GM18519 (cell line): Measurements from ENCODE around the gene NAA25.
A peak's percentile ranks its signal among the peaks of the same experiment; 100 is the strongest.

Experiments used
- ATAC-seq: cut with Tn5 transposase; IDR thresholded peaks from one replicate; pipeline ENCODE4 v1.9.1; 2021; ENCODE audit warnings: mild to moderate bottlenecking, moderate library complexity; ENCODE audit not compliant: unreplicated experiment, low FRiP score

Gene NAA25

GRCh38 chr12:112108202-112109079 lies at the start of gene NAA25:
NAA25 (minus strand) TSS chr12:112108783; CDS start chr12:112108773, 10 bp downstream.
- ATAC-seq: peak; percentile 61

DNA sequence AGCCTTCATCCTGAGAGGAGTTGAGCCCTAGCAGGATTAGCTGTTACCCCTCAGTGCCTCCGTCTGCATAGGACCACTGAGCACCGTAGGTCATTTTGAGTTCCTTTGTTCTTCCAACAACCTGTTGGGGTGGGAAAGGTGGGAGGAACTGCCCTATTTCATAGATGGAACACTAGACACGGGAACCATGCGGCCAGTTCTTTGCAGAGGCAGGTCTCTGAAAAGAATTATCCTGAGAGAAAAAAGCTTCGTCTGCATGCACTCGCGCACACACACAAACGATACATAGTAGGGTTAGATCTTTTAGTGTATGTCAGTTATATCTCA lies 45.3 kb upstream of the NAA25 start:
- ATAC-seq: no peak

DNA sequence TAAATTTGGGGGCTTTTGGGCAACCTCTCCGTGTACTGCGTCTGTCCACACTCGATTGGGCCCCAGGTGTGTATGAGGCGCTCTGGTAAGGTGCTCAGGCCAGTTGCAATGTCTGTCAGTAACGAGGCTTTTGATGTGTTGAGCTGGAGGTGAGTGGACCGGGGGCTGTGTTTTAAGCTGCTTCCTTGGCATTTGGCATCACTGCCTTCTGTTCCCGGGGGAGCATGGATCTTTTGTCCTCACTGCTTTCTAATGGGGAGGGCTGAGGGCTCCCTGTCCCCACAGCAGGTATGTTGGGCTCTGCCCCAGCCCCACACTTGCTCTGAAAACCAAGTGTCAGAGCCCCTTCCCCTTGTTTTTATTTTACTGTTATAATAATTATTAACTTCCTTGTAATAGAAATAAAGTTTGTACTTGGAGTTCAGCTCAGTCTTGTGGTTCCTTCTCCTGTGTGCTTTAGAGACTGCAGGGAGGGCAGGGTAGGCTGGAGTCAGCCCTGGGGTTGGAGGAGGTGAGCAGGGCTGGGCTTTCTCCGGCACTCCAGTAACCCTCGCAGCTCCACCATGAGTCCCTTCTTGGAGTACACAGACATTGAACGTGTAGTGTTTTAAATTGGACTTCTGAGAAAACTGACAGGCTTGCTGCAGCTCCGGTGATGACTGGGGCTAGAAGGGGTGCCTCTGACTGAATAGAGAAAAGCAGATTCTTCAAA lies 44.8 kb upstream of the NAA25 start:
- ATAC-seq: no peak

DNA sequence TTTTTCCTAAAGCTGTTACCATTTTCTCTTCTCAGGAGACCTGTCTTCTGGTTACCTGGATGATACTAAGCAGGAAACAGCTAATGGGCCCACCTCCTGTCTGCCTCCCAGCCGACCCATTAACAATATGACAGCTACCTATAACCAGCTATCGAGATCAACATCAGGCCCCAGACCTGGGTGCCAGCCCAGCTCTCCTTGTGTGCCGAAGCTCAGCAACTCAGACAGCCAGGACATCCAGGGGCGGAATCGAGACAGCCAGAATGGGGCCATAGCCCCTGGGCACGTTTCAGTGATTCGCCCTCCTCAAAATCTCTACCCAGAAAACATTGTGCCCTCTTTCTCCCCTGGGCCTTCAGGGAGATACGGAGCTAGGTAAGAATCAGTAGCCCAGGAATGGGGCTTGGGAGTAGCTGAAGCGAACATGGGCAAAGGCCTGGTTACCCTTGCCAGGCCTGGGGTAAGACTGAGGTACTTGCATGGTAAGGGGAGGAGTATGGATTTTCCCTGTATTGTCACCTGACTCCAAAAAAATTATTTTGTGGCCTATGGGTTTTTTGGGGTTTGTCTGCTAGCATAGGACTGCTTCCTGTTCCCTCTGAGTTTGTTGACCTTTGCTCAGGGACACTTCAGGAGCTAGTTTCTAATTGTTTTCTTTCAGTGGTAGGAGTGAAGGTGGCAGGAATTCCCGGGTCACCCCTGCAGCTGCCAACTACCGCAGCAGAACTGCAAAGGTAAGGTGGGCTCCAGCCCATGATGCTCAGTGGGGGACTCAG lies 43.4 kb upstream of the NAA25 start:
- ATAC-seq: no peak

- ATAC-seq: no peak
Observed at GRCh38 chr12:112149596-112149995, 41.0 kb upstream of the NAA25 start.

DNA sequence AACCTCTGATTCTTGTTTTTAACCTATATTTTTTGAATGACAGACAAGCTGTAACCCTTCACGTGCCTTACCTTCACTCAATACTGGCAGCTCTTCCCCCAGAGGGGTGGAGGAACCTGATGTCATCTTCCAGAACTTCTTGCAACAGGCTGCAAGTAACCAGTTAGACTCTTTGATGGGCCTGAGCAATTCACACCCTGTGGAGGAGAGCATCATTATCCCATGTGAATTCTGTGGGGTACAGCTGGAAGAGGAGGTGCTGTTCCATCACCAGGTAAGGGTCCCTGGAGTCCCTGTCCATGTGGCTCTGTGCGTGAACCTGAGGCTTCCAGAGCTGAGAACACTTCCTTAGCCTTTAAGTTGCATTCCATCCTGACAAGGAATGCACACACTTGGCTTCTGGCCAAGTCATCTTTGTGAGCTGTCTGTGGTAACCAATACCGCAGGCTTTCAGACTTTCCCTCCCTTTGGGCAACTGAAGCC lies 39.5 kb upstream of the NAA25 start:
- ATAC-seq: no peak

DNA sequence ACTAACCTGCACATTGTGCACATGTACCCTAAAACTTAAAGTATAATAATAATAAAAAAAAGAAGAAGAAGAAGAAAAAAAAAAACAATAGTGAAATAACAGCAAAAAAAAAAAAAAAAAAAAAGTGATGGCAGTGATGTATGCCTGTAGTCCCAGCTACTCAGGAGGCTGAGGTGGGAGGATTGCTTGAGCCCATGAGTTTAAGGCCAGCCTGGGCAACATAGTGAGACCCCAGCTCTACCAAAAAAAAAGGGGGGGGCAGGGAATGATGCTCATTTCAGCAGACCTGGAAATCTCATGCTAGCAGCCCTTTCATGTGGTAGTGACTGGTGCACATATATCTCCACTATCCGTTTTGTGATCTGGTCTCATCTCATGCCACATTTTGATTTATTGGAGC lies 37.5 kb upstream of the NAA25 start:
- ATAC-seq: no peak

DNA sequence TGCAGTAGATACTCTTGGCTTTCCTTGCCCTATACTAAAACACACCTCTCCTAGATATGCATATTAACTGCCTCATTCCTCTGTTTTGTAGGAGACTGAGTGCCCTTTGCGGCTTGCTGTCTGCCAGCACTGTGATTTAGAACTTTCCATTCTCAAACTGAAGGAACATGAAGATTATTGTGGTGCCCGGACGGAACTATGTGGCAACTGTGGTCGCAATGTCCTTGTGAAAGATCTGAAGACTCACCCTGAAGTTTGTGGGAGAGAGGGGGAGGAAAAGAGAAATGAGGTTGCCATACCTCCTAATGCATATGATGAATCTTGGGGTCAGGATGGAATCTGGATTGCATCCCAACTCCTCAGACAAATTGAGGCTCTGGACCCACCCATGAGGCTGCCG lies 32.1 kb upstream of the NAA25 start:
- ATAC-seq: no peak

DNA sequence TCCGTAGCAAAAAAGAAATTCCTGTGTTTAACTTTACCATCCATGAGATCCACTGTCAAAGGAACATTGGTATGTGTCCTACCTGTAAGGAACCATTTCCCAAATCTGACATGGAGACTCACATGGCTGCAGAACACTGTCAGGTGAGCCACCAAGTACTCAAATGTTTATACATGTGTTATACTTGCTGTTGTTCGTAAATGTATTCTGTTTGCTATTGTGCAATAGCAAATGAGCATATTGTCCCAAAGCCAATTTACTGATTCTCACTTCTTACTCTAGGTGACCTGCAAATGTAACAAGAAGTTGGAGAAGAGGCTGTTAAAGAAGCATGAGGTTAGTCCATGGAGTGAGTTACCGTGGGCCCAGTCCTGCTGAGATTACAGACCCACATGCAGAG lies 26.1 kb upstream of the NAA25 start:
- no peak for ATAC-seq

DNA sequence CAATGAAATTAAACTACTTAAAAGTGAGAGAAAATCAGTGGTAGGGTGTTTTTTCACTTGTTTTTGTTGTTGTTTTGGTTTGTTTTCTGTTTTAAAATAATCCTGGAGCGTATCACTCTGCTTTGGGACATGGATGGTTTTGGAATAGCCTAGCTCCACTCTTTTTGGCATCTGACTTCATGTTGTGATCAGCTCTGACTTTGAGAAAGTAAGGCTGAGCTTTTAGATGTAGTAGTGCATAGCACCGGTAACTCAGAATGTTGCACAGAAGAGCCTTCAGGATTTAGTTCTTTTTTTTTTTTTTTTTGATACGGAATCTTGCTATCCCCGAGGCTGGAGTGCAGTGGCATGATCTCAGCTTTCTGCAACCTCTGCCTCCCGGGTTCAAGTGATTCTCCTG lies 24.8 kb upstream of the NAA25 start:
- no peak for ATAC-seq

GRCh38 chr12:112131686-112132085 lies 23.1 kb upstream of the NAA25 start:
- no peak for ATAC-seq

DNA sequence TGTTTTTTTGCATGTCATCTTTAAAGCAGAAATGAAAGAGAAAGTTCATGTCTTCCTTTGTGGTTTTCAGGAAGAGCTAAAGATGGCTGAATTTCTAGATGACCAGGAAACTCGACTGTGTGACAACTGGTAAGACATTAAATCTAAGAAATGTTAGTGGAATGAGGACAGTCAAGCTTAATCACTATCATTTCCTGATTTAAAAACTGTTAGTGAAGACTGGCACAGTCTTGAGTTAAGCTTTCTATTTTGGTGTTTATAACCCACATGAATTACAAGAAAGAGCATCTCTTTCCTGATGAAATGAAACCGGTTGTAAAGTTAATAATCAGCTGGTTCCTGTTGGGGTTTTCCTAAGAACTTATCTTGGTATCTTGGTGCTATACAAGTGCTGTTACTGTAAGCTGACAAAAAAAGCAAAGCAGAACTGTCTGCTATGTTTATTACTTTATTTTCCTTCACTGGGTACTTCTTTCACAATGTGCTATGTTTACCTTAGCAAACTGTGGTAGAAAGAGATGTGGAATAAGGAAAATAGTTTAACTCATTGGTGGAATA lies 21.9 kb upstream of the NAA25 start:
- no peak for ATAC-seq

DNA sequence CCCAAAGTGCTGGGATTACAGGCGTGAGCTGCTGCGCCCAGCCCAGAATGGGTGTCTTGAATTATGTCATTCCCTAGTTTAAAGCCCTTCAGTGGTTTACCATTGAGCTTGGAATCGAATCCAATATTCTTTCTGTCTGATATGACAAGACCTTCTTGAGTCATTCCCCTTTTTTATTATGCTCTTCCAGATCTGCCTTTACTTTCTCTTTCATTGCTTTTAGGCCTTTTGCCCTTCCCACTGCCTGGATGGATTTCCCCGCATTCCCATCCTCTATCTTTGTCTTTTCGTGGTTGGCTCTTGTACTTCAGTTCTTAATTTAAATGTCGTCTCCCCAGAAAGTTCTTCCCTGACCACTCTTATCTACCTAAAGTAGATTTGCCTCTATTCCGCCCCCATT lies 18.3 kb upstream of the NAA25 start:
- no peak for ATAC-seq

DNA sequence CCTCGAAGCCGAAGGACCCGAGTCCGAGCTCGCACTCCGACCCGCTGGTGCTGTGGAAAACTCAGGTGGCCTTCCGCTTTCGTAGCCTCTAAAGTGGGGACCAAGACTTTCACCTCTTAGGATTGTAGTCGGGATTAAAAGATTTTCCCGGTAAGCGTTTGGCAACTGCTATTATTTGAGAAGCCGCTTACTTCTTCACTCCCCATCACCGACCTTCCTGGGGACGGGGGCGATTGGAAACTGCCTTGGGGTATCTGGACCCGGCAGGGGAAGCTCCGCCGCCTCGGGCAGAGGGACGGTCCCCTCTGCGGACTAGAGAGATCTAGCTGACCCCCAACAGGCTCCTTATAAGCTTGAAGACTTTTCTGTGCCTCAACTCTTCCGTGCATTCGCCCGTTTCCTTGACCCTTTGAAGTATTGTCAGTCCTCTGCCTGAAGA lies 17.4 kb upstream of the NAA25 start:
- ATAC-seq: no peak

- peak; percentile 90 for ATAC-seq
Observed at GRCh38 chr12:112125250-112125999, 16.8 kb upstream of the NAA25 start, which contains the start of gene TRAFD1. TRAFD1 (plus strand) TSS chr12:112125560; CDS start chr12:112130523, 4,963 bp downstream.

GRCh38 chr12:112124918-112125249 lies 16.3 kb upstream of the NAA25 start:
- ATAC-seq: no peak

DNA sequence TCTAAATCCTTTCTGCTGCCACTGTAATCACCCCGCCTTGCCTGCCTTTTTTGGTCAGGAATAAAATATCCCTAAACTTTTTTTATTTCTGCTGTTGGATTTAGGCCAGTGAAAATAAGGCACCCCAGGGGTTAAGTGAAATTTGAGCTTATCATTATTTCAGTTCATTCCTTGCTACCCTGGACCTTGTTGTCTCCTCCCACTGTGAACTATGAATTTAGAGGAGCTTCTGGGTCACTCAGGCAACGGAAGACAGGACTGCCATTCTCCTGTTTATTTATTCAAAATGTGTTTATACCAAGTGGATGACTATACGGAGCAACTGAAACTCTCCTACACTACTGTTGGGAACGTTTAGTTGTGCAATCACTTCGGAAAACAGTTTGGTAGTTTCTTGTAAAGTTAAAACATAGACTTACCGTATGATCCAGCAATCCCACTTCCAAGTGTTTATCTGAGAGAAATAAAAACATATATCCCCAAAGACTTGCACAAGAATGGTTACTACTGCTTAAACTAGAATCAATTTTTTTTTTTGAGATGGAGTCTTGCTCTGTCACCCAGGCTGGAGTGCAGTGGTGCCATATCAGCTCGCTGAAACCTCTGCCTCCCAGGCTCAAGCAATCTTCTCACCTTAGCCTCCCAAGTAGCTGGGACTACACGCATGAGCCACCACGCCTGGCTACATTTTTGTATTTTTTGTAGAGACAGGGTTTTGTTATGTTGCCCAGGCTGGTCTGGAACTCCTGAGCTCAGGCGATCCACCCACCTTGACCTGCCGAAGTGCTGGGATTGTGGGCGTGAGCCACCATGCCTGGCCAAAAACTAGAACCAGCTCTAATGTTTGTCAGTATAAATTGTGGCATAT lies 14.5 kb upstream of the NAA25 start:
- no peak for ATAC-seq

GRCh38 chr12:112121780-112122565 lies 13.4 kb upstream of the NAA25 start:
- no peak for ATAC-seq
